HG03066 (cell line): Measurements from ENCODE around the gene GYG1.

Experiments
- ATAC-seq: cut with Tn5 transposase; IDR thresholded peaks from one replicate; pipeline ENCODE4 v1.9.1; 2021; ENCODE audit warnings: low read depth; ENCODE audit not compliant: unreplicated experiment

The GYG1 gene

GRCh38 chr3:149016242-149016641, 24.9 kb downstream of the GYG1 start:
- no peak for ATAC-seq

- ATAC-seq = no peak
Measured at GRCh38 chr3:149016669-149017541, 25.6 kb downstream of the GYG1 start.

GRCh38 chr3:149018247-149018646, 26.9 kb downstream of the GYG1 start:
- ATAC-seq = no peak

GRCh38 chr3:149019580-149019979, 28.2 kb downstream of the GYG1 start:
- no peak for ATAC-seq

- ATAC-seq = no peak
Measured at GRCh38 chr3:149020196-149020838, 29.0 kb downstream of the GYG1 start.

- no peak for ATAC-seq
Measured at GRCh38 chr3:149020839-149021252, 29.5 kb downstream of the GYG1 start.

GRCh38 chr3:149021830-149022229, 30.5 kb downstream of the GYG1 start:
- no peak for ATAC-seq

GRCh38 chr3:149023951-149024350, 32.6 kb downstream of the GYG1 start:
- ATAC-seq = no peak

- ATAC-seq = no peak
Measured at GRCh38 chr3:149026718-149027117, 35.4 kb downstream of the GYG1 start.

GRCh38 chr3:149031096-149031495, 39.8 kb downstream of the GYG1 start:
- no peak for ATAC-seq

- ATAC-seq = no peak
Measured at GRCh38 chr3:149037684-149038083, 46.3 kb downstream of the GYG1 start.

- ATAC-seq = no peak
Measured at GRCh38 chr3:149038322-149038721, 47.0 kb downstream of the GYG1 start.

- peak; percentile 96 for ATAC-seq
Measured at GRCh38 chr3:149042789-149043386, 51.5 kb downstream of the GYG1 start.

- no peak for ATAC-seq
Measured at GRCh38 chr3:149044339-149045083, 53.2 kb downstream of the GYG1 start.

GRCh38 chr3:149055575-149055974, 64.2 kb downstream of the GYG1 start:
- ATAC-seq = no peak

- ATAC-seq = no peak
Measured at GRCh38 chr3:149058198-149058597, 66.9 kb downstream of the GYG1 start.

GRCh38 chr3:149058602-149059001, 67.3 kb downstream of the GYG1 start:
- peak; percentile 92 for ATAC-seq

- ATAC-seq = no peak
Measured at GRCh38 chr3:149061776-149062175, 70.4 kb downstream of the GYG1 start.

GRCh38 chr3:149067883-149068282, 76.5 kb downstream of the GYG1 start:
- ATAC-seq = no peak
